Measurements from ENCODE around the gene CD2.

GRCh38 chr1:116739371-116740012, 14.7 kb upstream of the CD2 start:
- TF ChIP-seq CTCF (IDR thresholded peaks at IDR 0.05; ENCODE audit: borderline replicate concordance, extremely low read depth, low read length, poor library complexity, severe bottlenecking) (no peak), EZH2 (IDR thresholded peaks at IDR 0.05; ENCODE audit: borderline replicate concordance, low read depth, low read length, severe bottlenecking) (no peak)
